GM23248 (cell line): ENCODE results near the gene HAGH. TPM values are rescaled to one million over a fixed set of nuclear protein-coding genes. Genes with fewer than 3 reads are reported as not detected.

Experiments
- DNase-seq: peaks from one replicate; pipeline ENCODE4 v3.0.0-alpha.2; 2015
- H2AFZ ChIP-seq: fragments of 200-600 bp; sonication (generic); 2 replicates; pipeline ENCODE4 v1.6.1; 2016; ENCODE audit warnings: antibody characterized with exemption
- H3F3A ChIP-seq: fragments of 200-600 bp; sonication (generic); 2 replicates; pipeline ENCODE4 v1.6.1; 2016; ENCODE audit warnings: mild to moderate bottlenecking, antibody characterized with exemption, mixed run types; ENCODE audit not compliant: insufficient read depth
- H3K27ac ChIP-seq: fragments of 200-600 bp; sonication (generic); 2 replicates; pipeline ENCODE4 v1.5.1; 2016; ENCODE audit warnings: mild to moderate bottlenecking
- H3K27me3 ChIP-seq: fragments of 200-600 bp; sonication (generic); replicated peaks from 2 replicates; pipeline ENCODE4 v1.6.1; 2016; ENCODE audit warnings: mild to moderate bottlenecking; ENCODE audit not compliant: insufficient read depth
- H3K36me3 ChIP-seq: fragments of 200-600 bp; sonication (generic); 2 replicates; pipeline ENCODE4 v1.6.1; 2016; ENCODE audit warnings: low read depth, mild to moderate bottlenecking
- H3K4me1 ChIP-seq: fragments of 200-600 bp; sonication (generic); 2 replicates; pipeline ENCODE4 v1.6.1; 2016; ENCODE audit warnings: mild to moderate bottlenecking; ENCODE audit not compliant: insufficient read depth
- H3K4me2 ChIP-seq: fragments of 200-600 bp; sonication (generic); one replicate; pipeline ENCODE4 v1.6.1; 2016; ENCODE audit warnings: mild to moderate bottlenecking; ENCODE audit not compliant: unreplicated experiment
- H3K4me3 ChIP-seq: fragments of 200-600 bp; sonication (generic); 2 replicates; pipeline ENCODE4 v1.5.1; 2016; ENCODE audit warnings: mild to moderate bottlenecking
- H3K79me2 ChIP-seq: fragments of 200-600 bp; sonication (generic); 2 replicates; pipeline ENCODE4 v1.6.1; 2016; ENCODE audit warnings: mild to moderate bottlenecking; ENCODE audit not compliant: insufficient read depth
- H3K9ac ChIP-seq: fragments of 200-600 bp; sonication (generic); 2 replicates; pipeline ENCODE4 v1.6.1; 2016; ENCODE audit warnings: mild to moderate bottlenecking
- H3K9me2 ChIP-seq: fragments of 200-600 bp; sonication (generic); 2 replicates; pipeline ENCODE4 v1.6.1; 2016; ENCODE audit warnings: mixed run types, mild to moderate bottlenecking, moderate library complexity; ENCODE audit not compliant: insufficient read depth
- H3K9me3 ChIP-seq: fragments of 200-600 bp; sonication (generic); one replicate; pipeline ENCODE4 v1.6.1; 2017; ENCODE audit warnings: low read depth
- H4K20me1 ChIP-seq: fragments of 200-600 bp; sonication (generic); 2 replicates; pipeline ENCODE4 v1.6.0; 2016; ENCODE audit not compliant: insufficient read depth
- EZH2 ChIP-seq: fragments of 200-600 bp; sonication (generic); IDR thresholded peaks from 2 replicates; pipeline ENCODE4 v1.6.1; 2018; ENCODE audit warnings: antibody characterized with exemption, mild to moderate bottlenecking; ENCODE audit not compliant: insufficient read depth, poor library complexity, severe bottlenecking
- EZH2phosphoT487 ChIP-seq: fragments of 200-600 bp; sonication (generic); IDR thresholded peaks from 2 replicates; pipeline ENCODE4 v1.6.1; 2018; ENCODE audit warnings: antibody characterized with exemption, moderate library complexity, mild to moderate bottlenecking, low read depth; ENCODE audit not compliant: insufficient read depth
- WGBS, 2 experiments: methylation state at CpG; one replicate each; pipeline ENCODE4 v1.1.6; 2015 to 2017; ENCODE audit warnings: low lambda C conversion rate in 2 of 2, low coverage in 1 of 2; ENCODE audit errors: missing lambda C conversion rate in 2 of 2; 5-methylcytosine and 5-hydroxymethylcytosine counted together
- in situ Hi-C: fragments of 300-500 bp; cut with MboI; formaldehyde crosslinking; loops from 2 replicates; pipeline ENCODE4 v1.15.0; 2020
- polyA plus RNA-seq: library from polyadenylated mRNA; unstranded; fragments of >200 nt; fragmentation: Nextera tagmentation; extraction: Ambion mirVana; gene quantifications from 2 replicates; pipeline ENCODE4 v1.2.1, GENCODE V29; 2016
- total RNA-seq: library from RNA; depleted of rRNA; stranded (reverse); fragments of >200 nt; shearing (Covaris generic); gene quantifications from 2 replicates; pipeline ENCODE4 v1.2.3, GENCODE V29; 2014; rRNA removed

HAGH gene
- total and polyA plus RNA-seq, 2 experiments from 2014 or later: 48.9 to 76.5 TPM

DNA sequence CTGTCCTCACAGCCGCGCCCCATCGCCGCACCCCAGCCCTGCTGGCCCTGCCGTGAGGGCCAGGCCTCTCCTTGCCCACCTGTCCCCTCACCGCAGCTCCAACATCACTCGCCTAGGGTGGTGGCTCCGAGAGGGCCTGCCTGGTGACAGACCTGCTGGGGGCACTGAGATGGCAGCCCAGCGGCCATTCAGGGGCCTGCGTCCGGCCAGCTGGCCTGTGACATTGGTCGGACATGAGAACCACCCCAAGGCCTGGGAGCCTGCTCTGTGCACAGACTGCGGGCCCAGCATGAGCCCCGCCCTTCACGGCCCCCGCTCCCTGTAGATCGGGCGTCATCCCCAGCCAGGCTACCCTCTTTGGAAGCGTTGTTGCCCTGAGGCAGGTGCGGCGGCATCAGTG lies 67.1 kb downstream of the HAGH start:
- H3F3A ChIP-seq: no peaks in the 10 kb centered on the region
- H3K27me3 ChIP-seq: no peaks in the 10 kb centered on the region
- TF ChIP-seq EZH2 (no peak), EZH2phosphoT487 (no peak)
- no peak overlapping the region for H3K9ac ChIP-seq
- H3K36me3 ChIP-seq: no peaks in the 10 kb centered on the region
- H3K4me1 ChIP-seq: no peaks in the 10 kb centered on the region
- H3K27ac ChIP-seq: no peak overlapping the region
- no peaks in the 10 kb centered on the region for H3K9me3 ChIP-seq
- no peak overlapping the region for H3K4me2 ChIP-seq
- 90 to 93% methylated on average over 16 to 20 of the region's 21 CpGs for WGBS, 2 experiments
- no peak overlapping the region for H3K4me3 ChIP-seq
- no peaks in the 10 kb centered on the region for H4K20me1 ChIP-seq
- H3K79me2 ChIP-seq: peaks cover 7% of the 10 kb centered on the region; the same call in 1 of the 2 replicates
- H3K9me2 ChIP-seq: no peaks in the 10 kb centered on the region
- H2AFZ ChIP-seq: no peak overlapping the region
- no peak for DNase-seq
- in situ Hi-C loops: no loop called here

GRCh38 chr16:1758923-1759322 lies 67.7 kb downstream of the HAGH start:
- 95 to 97% methylated on average over 17 to 18 of the region's 18 CpGs for WGBS, 2 experiments
- no peak overlapping the region for H3K9ac ChIP-seq
- H3K27ac ChIP-seq: no peak overlapping the region
- no peaks in the 10 kb centered on the region for H3F3A ChIP-seq
- no peaks in the 10 kb centered on the region for H3K9me3 ChIP-seq
- no peaks in the 10 kb centered on the region for H4K20me1 ChIP-seq
- no peak overlapping the region for H3K4me2 ChIP-seq
- peaks cover 7% of the 10 kb centered on the region; the same call in 1 of the 2 replicates for H3K79me2 ChIP-seq
- no peaks in the 10 kb centered on the region for H3K27me3 ChIP-seq
- no peak overlapping the region for H3K4me3 ChIP-seq
- no peaks in the 10 kb centered on the region for H3K9me2 ChIP-seq
- no peaks in the 10 kb centered on the region for H3K36me3 ChIP-seq
- no peak overlapping the region for H2AFZ ChIP-seq
- no peak for DNase-seq
- in situ Hi-C loops: no loop called here
- H3K4me1 ChIP-seq: no peaks in the 10 kb centered on the region
- no peak for TF ChIP-seq EZH2phosphoT487
- no peak for TF ChIP-seq EZH2

DNA sequence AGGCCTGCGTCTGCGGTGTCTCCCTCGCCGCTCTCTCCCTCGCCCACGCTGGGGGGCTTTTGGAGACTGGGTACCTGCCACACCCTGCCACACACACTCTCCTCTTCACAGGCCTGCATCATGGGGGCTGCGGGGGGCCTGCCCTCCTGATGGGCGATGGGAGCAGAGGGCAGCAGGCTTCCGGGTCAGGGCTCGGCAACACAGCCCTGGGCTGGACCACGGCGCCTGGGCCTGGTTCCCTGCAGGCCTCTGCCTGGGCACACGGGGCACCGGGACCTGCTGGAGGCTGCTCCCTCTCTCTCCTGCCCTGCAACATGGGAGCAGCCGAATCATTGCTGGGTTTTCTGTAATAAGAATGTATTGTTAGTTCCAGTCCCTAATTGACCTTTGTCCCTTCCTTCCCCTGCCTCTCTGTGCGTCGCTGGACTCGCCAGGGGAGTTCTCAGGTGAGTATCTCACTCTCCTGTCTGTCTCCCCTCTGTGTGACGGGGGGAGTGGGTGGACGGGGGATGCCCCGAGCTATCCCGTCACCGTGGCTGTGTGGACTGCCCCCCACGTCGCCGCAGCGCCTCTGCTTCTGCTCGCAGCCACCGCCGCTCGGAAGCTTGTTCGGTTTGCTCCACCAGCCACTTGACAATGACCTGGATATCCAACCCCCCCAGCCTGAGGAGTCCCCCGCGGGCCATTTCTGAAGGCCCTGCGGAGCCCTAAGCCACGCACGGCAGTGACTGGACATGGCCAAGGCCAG lies 68.7 kb downstream of the HAGH start:
- Histone ChIP-seq H3F3A (no peaks in the 10 kb centered on the region), H3K9ac (no peak overlapping the region), H4K20me1 (no peaks in the 10 kb centered on the region), H3K9me3 (no peaks in the 10 kb centered on the region), H3K27me3 (no peaks in the 10 kb centered on the region), H3K79me2 (peaks cover 7% of the 10 kb centered on the region; the same call in 1 of the 2 replicates), H3K9me2 (no peaks in the 10 kb centered on the region), H3K4me2 (no peak overlapping the region), H3K4me1 (no peaks in the 10 kb centered on the region), H3K4me3 (no peak overlapping the region), H3K27ac (no peak overlapping the region), H3K36me3 (peaks cover 4% of the 10 kb centered on the region; the same call in 1 of the 2 replicates), H2AFZ (no peak overlapping the region)
- no peak for DNase-seq
- 92 to 93% methylated on average over 37 of the region's 37 CpGs for WGBS, 2 experiments
- in situ Hi-C loops: no loop called here
- TF ChIP-seq EZH2 (no peak), EZH2phosphoT487 (no peak)

Other genes with a start within 250 kb of the HAGH start
- 27.3 and 31.9 TPM in 2 replicates for gene IFT140, start 214.8 kb downstream of the HAGH start, total RNA-seq
- gene IFT140, start 214.8 kb downstream of the HAGH start, polyA plus RNA-seq: 13.4 and 14.5 TPM in 2 replicates
- 6.3 TPM in 2 replicates for gene CRAMP1, start 214.5 kb downstream of the HAGH start, total RNA-seq
- gene CRAMP1, start 214.5 kb downstream of the HAGH start, polyA plus RNA-seq: 2.2 and 2.5 TPM in 2 replicates
- gene JPT2, start 148.5 kb downstream of the HAGH start, total RNA-seq: 51.8 and 55.9 TPM in 2 replicates
- 6.5 and 8.0 TPM in 2 replicates for gene JPT2, start 148.5 kb downstream of the HAGH start, polyA plus RNA-seq
- gene MAPK8IP3, start 120.6 kb downstream of the HAGH start, total RNA-seq: 28.3 and 58.9 TPM in 2 replicates
- 9.1 and 10.0 TPM in 2 replicates for gene MAPK8IP3, start 120.6 kb downstream of the HAGH start, polyA plus RNA-seq
- 45.3 and 57.7 TPM in 2 replicates for gene NME3, start 55.3 kb downstream of the HAGH start, total RNA-seq
- gene NME3, start 55.3 kb downstream of the HAGH start, polyA plus RNA-seq: 50.8 and 55.4 TPM in 2 replicates
- 9.3 and 12.3 TPM in 2 replicates for gene EME2, start 54.0 kb downstream of the HAGH start, total RNA-seq
- gene EME2, start 54.0 kb downstream of the HAGH start, polyA plus RNA-seq: 3.1 and 3.9 TPM in 2 replicates
- gene MRPS34, start 53.7 kb downstream of the HAGH start, total RNA-seq: 96.5 and 99.4 TPM in 2 replicates
- 113 and 119 TPM in 2 replicates for gene MRPS34, start 53.7 kb downstream of the HAGH start, polyA plus RNA-seq
- gene SPSB3, start 44.3 kb downstream of the HAGH start, total RNA-seq: 35.3 and 50.2 TPM in 2 replicates
- gene SPSB3, start 44.3 kb downstream of the HAGH start, polyA plus RNA-seq: 35.1 and 35.6 TPM in 2 replicates
- gene NUBP2, start 43.9 kb downstream of the HAGH start, total RNA-seq: 88.9 and 189 TPM in 2 replicates
- gene NUBP2, start 43.9 kb downstream of the HAGH start, polyA plus RNA-seq: 64.3 and 66.4 TPM in 2 replicates
- 0.51 TPM in 1 of 2 replicates, not detected in the other for gene IGFALS, start 33.1 kb downstream of the HAGH start, total RNA-seq
- not detected in 2 replicates for gene IGFALS, start 33.1 kb downstream of the HAGH start, polyA plus RNA-seq
- 40.9 and 55.3 TPM in 2 replicates for gene FAHD1, start 381 bp upstream of the HAGH start, total RNA-seq
- gene FAHD1, start 381 bp upstream of the HAGH start, polyA plus RNA-seq: 39.7 and 40.6 TPM in 2 replicates
- gene MEIOB, start 45.3 kb upstream of the HAGH start, total RNA-seq: 0.38 TPM in 1 of 2 replicates, not detected in the other
- gene MEIOB, start 45.3 kb upstream of the HAGH start, polyA plus RNA-seq: 0.14 TPM in 1 of 2 replicates, not detected in the other
- not detected in 2 replicates for gene HS3ST6, start 91.6 kb upstream of the HAGH start, total RNA-seq
- not detected in 2 replicates for gene HS3ST6, start 91.6 kb upstream of the HAGH start, polyA plus RNA-seq
- gene MSRB1, start 116.4 kb upstream of the HAGH start, total RNA-seq: 13.9 and 14.1 TPM in 2 replicates
- gene MSRB1, start 116.4 kb upstream of the HAGH start, polyA plus RNA-seq: 26.9 and 27.4 TPM in 2 replicates
- gene RPL3L, start 127.9 kb upstream of the HAGH start, total RNA-seq: not detected in 2 replicates
- not detected in 2 replicates for gene RPL3L, start 127.9 kb upstream of the HAGH start, polyA plus RNA-seq
- gene NDUFB10, start 132.7 kb upstream of the HAGH start, total RNA-seq: 136 and 220 TPM in 2 replicates
- 266 and 279 TPM in 2 replicates for gene NDUFB10, start 132.7 kb upstream of the HAGH start, polyA plus RNA-seq
- gene RPS2, start 138.0 kb upstream of the HAGH start, total RNA-seq: 1,339 and 1,536 TPM in 2 replicates
- 1,060 and 1,077 TPM in 2 replicates for gene RPS2, start 138.0 kb upstream of the HAGH start, polyA plus RNA-seq
- gene RNF151, start 140.0 kb upstream of the HAGH start, total RNA-seq: not detected in 2 replicates
- 0.25 TPM in 1 of 2 replicates, not detected in the other for gene RNF151, start 140.0 kb upstream of the HAGH start, polyA plus RNA-seq
- 43.7 and 68.5 TPM in 2 replicates for gene TBL3, start 145.2 kb upstream of the HAGH start, total RNA-seq
- 46.8 and 52.0 TPM in 2 replicates for gene TBL3, start 145.2 kb upstream of the HAGH start, polyA plus RNA-seq
- not detected in 2 replicates for gene NOXO1, start 154.6 kb upstream of the HAGH start, total RNA-seq
- gene NOXO1, start 154.6 kb upstream of the HAGH start, polyA plus RNA-seq: 0.23 TPM in 1 of 2 replicates, not detected in the other
- gene GFER, start 157.4 kb upstream of the HAGH start, total RNA-seq: 16.4 and 26.4 TPM in 2 replicates
- 31.0 and 31.6 TPM in 2 replicates for gene GFER, start 157.4 kb upstream of the HAGH start, polyA plus RNA-seq
- gene SYNGR3, start 163.1 kb upstream of the HAGH start, total RNA-seq: 0.22 and 0.76 TPM in 2 replicates
- 0.72 and 1.3 TPM in 2 replicates for gene SYNGR3, start 163.1 kb upstream of the HAGH start, polyA plus RNA-seq
- gene ZNF598, start 183.0 kb upstream of the HAGH start, total RNA-seq: 21.2 and 23.4 TPM in 2 replicates
- 12.2 and 14.1 TPM in 2 replicates for gene ZNF598, start 183.0 kb upstream of the HAGH start, polyA plus RNA-seq
- not detected in 2 replicates for gene NPW, start 193.0 kb upstream of the HAGH start, total RNA-seq
- gene NPW, start 193.0 kb upstream of the HAGH start, polyA plus RNA-seq: 2.1 and 3.0 TPM in 2 replicates
- 27.3 and 39.7 TPM in 2 replicates for gene NHERF2, start 200.1 kb upstream of the HAGH start, total RNA-seq
- gene NHERF2, start 200.1 kb upstream of the HAGH start, polyA plus RNA-seq: 29.0 and 45.1 TPM in 2 replicates
- 19.9 and 22.8 TPM in 2 replicates for gene NTHL1, start 221.0 kb upstream of the HAGH start, total RNA-seq
- 20.3 and 21.2 TPM in 2 replicates for gene NTHL1, start 221.0 kb upstream of the HAGH start, polyA plus RNA-seq
- 53.7 and 84.6 TPM in 2 replicates for gene TSC2, start 221.2 kb upstream of the HAGH start, total RNA-seq
- gene TSC2, start 221.2 kb upstream of the HAGH start, polyA plus RNA-seq: 43.3 and 52.2 TPM in 2 replicates